ENCODE data around the gene NGLY1. TPM values are rescaled to one million over a fixed set of nuclear protein-coding genes. Genes with fewer than 3 reads are reported as not detected.

NGLY1 gene, protein sequence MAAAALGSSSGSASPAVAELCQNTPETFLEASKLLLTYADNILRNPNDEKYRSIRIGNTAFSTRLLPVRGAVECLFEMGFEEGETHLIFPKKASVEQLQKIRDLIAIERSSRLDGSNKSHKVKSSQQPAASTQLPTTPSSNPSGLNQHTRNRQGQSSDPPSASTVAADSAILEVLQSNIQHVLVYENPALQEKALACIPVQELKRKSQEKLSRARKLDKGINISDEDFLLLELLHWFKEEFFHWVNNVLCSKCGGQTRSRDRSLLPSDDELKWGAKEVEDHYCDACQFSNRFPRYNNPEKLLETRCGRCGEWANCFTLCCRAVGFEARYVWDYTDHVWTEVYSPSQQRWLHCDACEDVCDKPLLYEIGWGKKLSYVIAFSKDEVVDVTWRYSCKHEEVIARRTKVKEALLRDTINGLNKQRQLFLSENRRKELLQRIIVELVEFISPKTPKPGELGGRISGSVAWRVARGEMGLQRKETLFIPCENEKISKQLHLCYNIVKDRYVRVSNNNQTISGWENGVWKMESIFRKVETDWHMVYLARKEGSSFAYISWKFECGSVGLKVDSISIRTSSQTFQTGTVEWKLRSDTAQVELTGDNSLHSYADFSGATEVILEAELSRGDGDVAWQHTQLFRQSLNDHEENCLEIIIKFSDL
- total RNA-seq, result 16.5 TPM

GRCh38 chr3:25782938-25783660 lies at the start of gene NGLY1:
TSS of gene NGLY1 (minus strand) at chr3:25783443. CDS start at chr3:25783390, 53 bp downstream.
- DNase-seq (ENCODE audit: low spot score) (peak; percentile 91), ATAC-seq (peak; percentile 92)

- no peak for DNase-seq (ENCODE audit: low spot score)
These were observed 48.3 kb upstream of the NGLY1 start for GRCh38 chr3:25831578-25831977.

GRCh38 chr3:25830373-25831280 lies 47.4 kb upstream of the NGLY1 start:
- DNase-seq (ENCODE audit: low spot score), result no peak
- ATAC-seq, result no peak

More at GRCh38 chr3:25831578-25831977, 48.3 kb upstream of the NGLY1 start:
- ATAC-seq, result no peak

DNA sequence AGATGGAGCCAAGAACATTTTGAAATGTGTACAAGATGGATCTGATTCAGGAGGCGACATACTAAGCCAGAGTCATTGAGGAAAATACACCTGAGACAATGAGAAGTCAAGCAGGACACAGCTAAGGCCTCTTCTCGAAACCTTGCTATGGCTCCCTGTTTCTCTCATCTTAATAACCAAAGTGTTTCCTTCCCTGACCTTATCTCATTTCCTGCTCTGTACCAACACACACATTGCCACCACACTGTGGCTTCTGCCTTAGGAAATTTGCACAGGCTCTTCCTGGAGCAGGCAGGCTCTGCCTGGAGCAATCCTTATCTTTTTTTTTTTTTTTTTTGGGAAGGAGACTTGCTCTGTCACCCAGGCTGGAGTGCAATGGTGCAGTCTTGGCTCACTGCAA lies 43.3 kb upstream of the NGLY1 start:
- DNase-seq (ENCODE audit: low spot score) (no peak), ATAC-seq (no peak)

GRCh38 chr3:25823314-25823713 lies 40.1 kb upstream of the NGLY1 start:
- DNase-seq (ENCODE audit: low spot score) (no peak), ATAC-seq (no peak)

DNA sequence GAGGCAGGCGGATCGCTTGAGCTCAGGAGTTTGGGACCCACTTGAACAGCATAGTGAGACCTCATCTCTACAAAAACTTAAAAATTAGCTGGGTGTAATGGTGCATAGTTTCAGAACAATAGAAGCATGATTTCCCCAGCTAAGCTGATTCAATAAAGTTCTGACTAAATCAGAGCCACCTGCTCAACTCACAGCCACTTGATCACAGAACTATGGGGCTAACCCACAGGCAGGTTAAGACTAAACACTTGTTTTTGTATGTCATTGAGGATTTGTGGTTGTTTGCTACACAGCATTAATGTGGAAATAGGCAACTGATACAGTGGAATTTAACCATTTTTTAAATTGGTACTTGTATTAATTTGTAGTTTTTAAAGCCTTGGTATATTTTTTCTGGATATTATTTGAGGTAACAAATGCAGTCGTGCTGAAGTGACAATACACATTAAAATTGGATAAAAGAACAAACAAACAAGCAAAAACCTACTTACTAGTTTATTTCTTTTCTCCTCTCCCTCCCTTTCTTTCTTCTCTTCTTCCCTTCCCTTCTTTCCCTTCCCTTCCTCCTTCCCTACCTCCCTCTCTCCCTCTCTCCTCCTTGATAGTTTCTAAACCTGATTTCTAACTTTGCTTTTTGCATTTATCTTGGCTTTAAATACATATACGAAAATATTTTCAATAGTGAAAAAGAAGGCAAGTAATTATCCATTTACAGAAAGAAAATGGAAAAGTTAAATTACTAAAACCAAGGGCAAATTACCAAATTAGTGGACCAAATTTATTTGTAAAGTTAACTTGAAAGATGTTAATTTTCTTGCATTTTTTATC lies 38.7 kb upstream of the NGLY1 start:
- DNase-seq (ENCODE audit: low spot score) (no peak), ATAC-seq (no peak)

DNA sequence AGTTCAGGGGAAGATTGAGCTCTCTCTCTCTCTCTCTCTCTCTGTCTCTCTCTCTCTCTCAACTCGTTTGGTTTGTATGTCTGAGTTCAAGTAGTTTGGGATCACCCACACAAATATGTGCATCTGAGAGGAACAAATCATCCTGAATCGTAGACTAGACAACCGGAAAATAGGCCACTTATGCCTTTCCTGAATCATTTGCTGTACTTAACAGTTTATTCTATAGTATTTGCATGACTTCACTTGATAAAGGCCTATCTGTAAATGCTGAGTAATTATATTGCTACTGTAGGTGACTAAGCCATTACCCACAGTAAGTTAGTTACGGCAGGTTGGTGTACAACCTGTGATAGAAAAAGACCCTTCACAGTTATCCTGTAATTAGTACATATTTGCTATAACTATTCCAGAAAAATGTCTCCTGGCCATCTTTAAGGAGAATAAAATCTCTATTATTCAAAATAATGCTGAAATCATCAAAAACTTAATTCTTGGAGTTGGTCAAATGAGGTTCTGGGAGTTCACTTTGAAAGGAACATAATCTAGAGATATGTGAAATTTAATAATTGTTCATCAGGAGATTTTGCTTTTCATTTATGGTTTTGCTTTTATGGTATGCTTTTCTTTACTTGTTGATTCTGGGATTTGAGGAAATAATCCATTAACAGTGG lies 37.7 kb upstream of the NGLY1 start:
- DNase-seq (ENCODE audit: low spot score) (no peak), ATAC-seq (no peak)

DNA sequence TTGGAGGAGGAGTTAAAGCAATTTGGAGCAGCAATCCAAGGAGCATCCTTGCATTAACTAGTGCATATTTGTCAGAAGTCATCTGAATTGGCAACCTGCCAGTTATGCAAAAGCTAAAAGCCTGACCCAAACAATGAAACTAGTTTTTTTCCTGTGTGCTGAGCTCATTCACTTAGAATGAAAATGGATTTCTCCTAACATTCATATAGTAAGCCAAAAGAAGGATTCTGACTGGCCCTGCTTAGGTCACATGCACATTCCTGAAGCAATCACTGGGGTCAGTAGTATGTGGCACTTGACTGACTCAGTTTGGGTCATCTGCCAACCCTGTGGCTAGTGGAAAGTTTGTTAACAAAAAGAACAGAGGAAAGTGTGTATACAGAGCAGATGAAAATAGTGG lies 37.1 kb upstream of the NGLY1 start:
- peak; percentile 38 for ATAC-seq

GRCh38 chr3:25818335-25818734 lies 35.1 kb upstream of the NGLY1 start:
- no peak for ATAC-seq
- no peak for DNase-seq (ENCODE audit: low spot score)

More for the DNA sequence above, 37.1 kb upstream of the NGLY1 start:
- no peak for DNase-seq (ENCODE audit: low spot score)

DNA sequence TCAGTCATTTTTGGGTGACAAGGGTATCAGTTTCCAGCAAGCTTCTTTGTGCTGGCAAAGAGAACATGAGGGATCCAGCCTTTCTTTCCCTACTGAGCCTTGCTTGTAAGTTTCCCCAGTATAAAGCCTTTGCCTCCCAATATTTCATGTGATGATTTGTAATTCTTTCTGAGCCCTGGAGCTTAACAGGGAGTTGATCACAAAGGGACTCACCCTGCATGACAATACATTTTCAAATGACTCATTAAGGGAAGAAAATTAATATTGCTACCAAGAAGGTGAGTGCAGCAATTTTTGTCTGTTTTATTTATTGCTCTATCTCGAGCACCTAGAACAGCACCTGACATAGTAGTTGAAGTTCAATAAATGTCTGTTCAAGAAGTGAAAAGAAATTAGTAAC lies 34.4 kb upstream of the NGLY1 start:
- DNase-seq (ENCODE audit: low spot score) (no peak), ATAC-seq (no peak)

DNA sequence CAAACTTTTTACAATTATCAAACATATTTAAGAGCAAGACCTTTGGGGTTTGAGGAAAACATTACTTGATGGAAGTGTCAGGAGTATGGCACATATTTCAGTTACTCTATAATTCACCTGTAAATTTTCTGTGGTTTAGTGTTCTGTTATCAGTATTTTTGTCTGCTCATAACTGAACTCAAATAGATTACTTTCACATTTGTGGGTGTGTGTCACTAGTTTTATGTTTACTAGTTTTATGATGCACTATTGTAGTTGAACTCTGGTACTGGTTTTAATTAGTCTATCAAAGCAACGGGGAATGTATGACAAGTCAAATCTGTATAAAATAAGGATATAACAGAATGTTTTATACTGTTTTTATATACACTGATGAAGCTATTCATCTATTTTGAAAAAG lies 33.9 kb upstream of the NGLY1 start:
- ATAC-seq (no peak), DNase-seq (ENCODE audit: low spot score) (no peak)

- ATAC-seq (no peak), DNase-seq (ENCODE audit: low spot score) (no peak)
These were observed 29.4 kb upstream of the NGLY1 start for GRCh38 chr3:25812644-25813043.

GRCh38 chr3:25804676-25805075 lies 21.4 kb upstream of the NGLY1 start:
- ATAC-seq, result no peak

GRCh38 chr3:25803833-25804232 lies 20.6 kb upstream of the NGLY1 start:
- no peak for DNase-seq (ENCODE audit: low spot score)
- no peak for ATAC-seq

More at GRCh38 chr3:25804676-25805075, 21.4 kb upstream of the NGLY1 start:
- no peak for DNase-seq (ENCODE audit: low spot score)

- no peak for ATAC-seq
- DNase-seq (ENCODE audit: low spot score), result no peak
These were observed 18.5 kb upstream of the NGLY1 start for GRCh38 chr3:25801786-25802185.

DNA sequence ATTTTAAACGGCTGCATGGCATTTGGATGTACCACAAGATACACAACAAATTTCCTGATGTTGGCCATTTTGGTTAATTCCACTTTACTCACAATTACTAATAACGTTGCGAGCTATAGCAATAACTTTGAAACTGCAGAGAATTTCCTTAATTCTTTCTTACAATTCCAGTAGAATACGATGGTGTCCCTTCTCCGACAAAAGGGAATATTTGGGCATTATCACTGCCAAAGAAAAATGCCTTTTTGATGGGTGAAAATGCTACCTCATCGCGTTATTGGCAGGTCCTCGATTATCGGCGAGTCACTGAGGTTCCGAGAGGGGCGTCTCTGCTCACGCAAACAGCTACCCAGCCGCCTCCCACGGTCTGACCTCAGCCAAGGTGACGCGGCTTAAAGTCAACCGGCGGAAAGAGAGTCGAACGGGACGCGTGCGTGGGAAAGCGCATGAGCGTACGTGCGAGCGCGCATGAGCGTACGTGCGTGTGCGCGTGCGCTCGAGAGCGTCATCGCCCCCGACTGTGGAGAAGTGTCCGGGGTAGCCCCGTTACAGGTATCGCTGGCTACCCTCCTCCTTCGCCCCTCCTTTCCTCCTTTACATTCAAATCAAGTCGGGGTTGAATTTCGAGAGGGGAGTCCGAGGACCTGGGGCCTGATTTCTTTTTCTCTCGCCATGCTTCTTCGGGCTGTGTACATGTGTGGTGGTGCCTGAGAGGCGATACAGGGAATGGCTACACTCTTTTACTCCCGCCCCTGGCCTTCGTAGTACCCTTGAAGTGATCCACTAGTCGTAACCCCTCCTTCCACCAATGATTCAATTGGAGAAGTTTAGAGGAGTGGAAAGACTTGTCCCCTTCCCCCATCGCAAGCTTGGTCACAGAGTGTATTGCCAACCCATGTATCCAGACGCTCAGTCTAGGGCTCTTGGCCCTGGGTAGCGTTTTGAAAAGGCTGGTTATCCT lies 6.6 kb upstream of the NGLY1 start, which contains the start of gene OXSM:
Gene OXSM (plus strand): TSS at position 495 of the 961 bp plus-strand sequence. CDS start 931 bp downstream, outside the sequence.
- ATAC-seq (peak; percentile 98), DNase-seq (ENCODE audit: low spot score) (peak; percentile 93)

GRCh38 chr3:25789209-25789595 lies 6.0 kb upstream of the NGLY1 start:
- DNase-seq (ENCODE audit: low spot score) (no peak), ATAC-seq (no peak)

GRCh38 chr3:25787689-25788088 lies 4.4 kb upstream of the NGLY1 start:
- DNase-seq (ENCODE audit: low spot score) (no peak), ATAC-seq (no peak)

Data from left lobe of liver (tissue), 2 donors.